Measurements from ENCODE around the gene FNDC3A.
"Not testable (repeated sequence)": the region's sequence is repeated elsewhere in the genome, so short reads cannot be mapped to it uniquely, and the experiment has no call there.

The FNDC3A gene

DNA sequence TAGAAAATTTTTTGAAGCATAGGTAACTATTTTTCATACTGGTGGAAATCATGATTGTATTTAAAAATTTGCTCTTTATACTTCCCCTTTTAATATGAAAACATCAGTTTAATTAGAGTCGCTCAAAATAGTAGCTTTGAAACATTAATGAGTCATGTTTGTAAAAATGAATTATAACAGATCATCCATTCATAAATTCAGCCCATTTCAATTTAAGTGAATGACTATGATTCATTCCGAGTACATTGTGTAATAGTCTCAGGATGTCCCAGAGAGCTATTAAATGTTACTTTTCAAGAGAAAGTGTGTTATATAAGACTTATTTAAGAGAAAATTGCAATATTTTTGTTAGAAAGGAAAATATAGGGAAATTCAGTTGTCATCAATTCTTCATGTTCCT is 111.0 kb downstream of the FNDC3A start:
- peak in 2 of 4 experiments; percentile 64 to 78 for DNase-seq

- DNase-seq = no peak
Measured at GRCh38 chr13:49093376-49093775, 117.7 kb downstream of the FNDC3A start.

- DNase-seq = peak; percentile 14 to 48 (median 31)
Measured at GRCh38 chr13:49097374-49097773, 121.7 kb downstream of the FNDC3A start.

DNA sequence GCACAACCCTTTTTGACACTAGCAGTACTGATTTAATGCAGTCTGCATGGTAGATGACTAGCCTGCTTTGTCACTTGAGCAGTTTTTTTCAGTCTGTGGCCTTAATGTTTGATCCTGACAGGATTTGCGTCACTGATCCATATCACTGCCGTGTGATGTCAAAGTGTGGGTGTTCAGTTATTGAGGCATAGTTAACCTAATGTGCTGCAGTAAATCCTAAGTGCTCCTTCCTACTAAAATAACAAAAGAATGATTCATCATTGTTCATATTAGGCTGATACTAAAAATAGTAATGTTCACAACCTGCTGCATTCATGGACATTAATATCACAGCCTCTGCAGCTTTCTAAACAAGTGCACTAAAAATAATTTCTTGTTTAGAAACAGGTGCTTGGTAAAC is 122.5 kb downstream of the FNDC3A start:
- peak; percentile 63 to 89 (median 72) for DNase-seq

DNA sequence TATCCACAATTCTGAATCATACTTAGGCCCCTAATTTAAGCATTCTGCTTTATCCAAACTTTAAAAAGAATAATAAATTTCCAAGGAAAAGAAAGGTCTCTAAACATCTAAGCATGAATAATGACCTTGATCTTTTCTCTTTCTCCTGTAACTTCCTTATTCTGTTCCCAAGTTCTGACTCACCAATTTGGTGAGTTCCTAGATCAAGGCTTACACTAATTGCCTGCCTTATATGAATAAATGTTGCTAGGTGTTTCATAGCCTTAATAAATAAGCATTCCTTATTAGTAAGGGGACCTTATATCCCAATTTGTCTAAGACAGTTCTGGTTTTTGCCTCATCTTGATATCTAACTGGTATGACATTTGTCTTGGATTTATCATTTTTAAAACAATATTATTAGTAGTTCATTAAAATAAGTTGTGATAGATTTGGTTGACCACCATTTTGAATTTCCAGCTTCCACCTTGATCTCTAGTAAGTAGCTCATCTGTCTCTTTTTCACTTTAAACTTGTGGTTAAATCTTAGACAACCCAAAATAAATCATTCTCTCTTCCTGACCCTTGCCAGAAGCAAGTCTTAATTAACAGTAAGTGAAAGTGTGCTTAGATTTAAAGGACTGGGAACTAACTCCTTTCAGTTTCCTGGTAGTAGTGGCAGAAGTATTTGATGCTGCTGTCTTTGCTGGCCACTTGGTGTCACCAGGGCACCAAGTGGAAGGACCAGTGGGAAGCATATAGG is 123.2 kb downstream of the FNDC3A start:
- DNase-seq = peak; percentile 38 to 70 (median 65)

DNA sequence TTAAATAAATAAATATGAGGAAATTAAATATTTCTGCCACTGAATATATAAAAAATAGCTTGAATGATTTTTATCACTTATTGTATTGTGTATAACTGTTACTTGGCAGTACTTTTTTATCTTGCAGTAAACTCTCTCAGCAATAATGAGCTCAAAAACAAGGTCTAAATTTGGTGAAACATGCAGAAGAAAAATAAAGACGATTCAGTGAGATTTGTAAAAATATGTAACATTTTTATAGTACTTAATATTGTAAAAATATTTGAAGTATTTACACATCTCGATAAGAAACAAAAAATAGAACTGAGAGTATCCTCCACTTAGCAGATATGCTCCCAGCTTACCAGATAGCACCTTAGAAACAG is 123.8 kb downstream of the FNDC3A start:
- DNase-seq = no peak

DNA sequence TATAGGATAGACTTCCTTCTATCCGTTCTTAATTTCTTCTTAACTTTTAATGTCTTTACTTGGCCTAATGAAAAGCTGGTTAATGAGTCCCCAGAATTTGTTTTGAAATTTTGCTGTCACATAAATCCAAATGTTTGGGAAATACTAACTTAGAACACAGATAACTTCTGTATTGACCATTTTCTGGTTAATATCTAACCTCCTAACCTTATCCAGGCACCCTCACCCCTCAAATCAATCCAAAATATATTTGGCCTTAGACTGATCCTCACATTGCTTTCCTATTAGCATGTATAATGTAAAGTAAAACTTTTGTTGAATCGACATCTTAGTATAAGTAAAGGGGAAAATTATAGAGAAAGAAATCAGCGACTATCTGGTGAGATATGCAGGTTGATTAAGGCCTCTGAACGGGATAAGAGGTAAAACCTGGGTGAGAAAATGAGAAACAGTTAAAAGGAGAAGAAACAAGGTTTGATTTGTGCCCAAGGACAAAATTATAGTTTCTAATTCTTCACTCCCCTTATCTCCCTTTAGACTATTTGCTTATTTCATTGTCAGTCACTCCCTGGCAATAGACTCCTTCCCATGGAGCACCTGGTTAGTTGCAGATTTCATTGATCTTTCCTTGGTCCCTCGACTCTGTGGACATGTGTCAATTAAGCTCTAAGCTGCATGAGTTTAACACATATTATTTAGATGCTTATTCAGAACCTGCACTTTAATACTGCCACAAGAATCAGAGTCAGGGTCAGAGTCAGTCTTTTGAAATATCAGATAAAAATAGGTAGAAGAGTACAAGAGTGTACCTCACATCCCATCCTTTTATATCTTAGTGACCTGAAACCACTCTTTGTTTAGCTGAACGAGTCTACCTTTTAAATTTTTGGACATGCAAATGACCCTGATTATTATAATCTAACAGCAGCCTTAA is 125.2 kb downstream of the FNDC3A start:
- DNase-seq = no peak

DNA sequence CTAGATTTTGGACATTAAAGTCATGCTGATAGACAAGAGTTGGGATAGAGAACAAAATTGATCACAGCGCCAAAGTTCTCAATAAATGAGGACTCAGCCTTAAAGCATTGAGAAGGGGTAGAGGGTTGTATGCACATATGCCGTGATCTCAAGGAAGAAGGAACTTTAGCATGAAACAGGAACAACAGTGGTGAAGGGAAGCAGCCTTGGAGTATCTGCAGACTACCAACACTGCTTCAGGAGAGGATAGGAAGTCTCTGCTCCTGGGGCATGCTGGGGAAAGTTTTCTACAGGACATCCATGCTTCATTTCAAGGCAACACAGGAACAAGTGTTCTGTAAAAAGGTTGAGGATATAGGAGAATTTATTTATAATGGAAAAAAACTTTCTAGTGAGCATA is 132.5 kb downstream of the FNDC3A start:
- DNase-seq = peak; percentile 64 to 77 (median 70)

DNA sequence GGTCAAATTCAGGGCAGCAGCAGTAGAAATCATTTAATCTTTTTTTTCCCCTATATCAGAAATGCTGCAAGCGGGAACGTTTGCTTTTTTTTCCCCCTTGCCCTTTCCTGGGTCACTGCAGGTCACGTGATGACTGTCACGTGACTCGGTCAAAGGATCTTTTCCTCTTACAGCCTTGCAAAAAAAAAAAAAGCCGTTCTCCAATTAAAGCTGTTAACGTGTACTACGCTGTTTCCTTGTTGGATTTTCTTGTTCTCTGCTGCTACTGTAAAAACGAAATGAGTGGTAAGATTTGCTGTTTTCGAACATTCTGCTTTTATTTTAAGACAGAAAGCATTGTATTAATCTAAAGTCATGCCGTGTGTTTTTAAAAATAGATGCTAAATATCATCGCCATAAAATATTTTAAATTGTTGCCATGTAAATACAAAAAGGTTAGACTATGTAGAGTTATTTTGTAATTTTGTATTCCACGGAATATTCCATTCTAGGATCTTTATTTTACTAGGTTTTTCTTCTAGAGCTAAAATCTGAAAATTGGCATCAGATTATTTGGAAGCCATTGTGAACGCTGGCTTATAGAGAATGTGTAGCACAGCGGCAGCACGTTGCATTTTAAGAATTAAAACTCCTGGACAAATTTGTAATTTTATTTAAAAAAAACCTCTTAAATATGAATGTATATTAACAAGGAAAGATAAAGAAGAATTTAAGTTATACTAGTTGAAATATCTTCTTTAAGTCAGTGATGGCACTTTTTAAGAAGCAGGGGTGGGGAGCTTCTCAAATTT is 134.6 kb downstream of the FNDC3A start:
- peak; percentile 79 to 94 (median 89) for DNase-seq

DNA sequence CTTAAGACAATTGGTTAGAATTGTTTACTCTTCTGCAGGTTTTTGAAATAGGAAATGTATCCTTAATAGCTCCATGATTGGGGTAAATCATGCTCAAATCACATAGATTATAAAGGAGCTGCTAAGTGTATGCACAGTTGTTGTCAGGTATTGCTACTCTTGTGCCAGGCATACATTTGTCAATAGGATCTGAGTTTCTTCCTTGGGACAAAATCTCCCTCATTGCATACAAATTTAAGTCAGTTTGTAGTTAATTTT is 135.1 kb downstream of the FNDC3A start:
- no peak for DNase-seq

DNA sequence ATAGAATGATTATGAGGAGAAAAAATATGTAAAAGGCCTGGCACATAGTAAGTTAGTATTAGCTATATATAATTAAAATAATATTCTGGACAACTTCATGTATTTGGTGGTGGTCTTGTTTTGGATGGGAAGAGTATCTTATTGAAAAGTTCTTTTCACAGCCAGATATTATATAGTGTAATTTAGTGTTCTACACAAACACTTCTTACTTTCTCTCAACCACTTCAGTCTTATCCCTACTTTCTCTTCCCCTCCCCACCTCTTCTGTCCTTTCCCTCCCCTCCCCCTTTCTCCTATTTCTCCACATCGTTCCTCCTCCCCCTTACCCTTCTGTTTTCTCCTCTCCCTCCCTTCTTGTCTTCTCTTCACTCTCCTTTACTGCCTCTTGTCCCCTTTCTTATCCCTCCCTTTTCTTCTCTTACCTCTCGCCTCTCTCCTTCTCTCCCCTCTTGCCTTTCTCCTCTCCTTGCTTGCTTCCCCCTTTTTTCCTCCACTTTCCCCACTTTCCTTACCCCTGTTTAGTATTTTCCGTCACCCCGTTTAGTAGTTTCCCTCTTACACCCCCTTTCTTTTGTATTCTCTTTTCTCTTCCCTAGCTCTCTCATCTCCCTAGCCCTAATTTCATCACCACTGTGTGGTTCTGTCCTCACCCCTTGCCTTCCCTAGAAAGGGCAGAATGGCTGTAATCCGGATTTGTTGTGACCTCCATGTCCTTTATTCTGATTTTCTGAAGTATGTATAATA is 137.2 kb downstream of the FNDC3A start:
- peak in 2 of 4 experiments; percentile 21 to 28 for DNase-seq

GRCh38 chr13:49113526-49114286 is 138.0 kb downstream of the FNDC3A start:
- DNase-seq = peak in 2 of 4 experiments; percentile 27 to 33

GRCh38 chr13:49116873-49117272 is 141.2 kb downstream of the FNDC3A start:
- no peak for DNase-seq

- not testable (repeated sequence) for DNase-seq
Measured at GRCh38 chr13:49118455-49118854, 142.7 kb downstream of the FNDC3A start.

DNA sequence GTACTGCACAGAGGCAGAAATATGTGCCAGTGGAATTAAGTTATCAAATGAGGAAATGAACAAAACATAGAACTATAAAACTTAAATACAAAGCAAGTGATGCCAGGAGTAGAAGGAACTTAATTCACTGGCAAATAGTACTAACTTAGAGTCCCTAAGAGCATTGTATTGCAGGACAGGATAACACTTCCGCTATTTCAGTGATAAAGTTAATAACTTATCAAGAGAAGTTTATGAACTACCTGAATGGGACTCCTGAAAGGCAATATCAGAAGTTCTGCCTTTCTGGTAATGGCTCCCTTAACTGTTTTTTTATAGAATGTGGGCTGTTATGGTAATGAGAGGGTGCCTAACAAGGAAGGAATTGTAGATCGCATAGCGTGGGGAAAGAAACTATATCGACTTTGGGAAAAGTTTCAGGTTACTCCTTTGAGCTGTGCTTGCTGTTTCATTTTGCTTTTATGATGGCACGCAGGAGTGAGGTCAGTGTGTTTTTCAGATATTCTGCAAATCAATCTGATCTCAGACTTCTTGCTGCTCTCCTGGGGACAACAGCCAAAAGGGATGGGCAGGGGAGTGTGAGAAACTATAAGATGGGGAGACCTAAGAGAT is 149.1 kb downstream of the FNDC3A start:
- no peak for DNase-seq

DNA sequence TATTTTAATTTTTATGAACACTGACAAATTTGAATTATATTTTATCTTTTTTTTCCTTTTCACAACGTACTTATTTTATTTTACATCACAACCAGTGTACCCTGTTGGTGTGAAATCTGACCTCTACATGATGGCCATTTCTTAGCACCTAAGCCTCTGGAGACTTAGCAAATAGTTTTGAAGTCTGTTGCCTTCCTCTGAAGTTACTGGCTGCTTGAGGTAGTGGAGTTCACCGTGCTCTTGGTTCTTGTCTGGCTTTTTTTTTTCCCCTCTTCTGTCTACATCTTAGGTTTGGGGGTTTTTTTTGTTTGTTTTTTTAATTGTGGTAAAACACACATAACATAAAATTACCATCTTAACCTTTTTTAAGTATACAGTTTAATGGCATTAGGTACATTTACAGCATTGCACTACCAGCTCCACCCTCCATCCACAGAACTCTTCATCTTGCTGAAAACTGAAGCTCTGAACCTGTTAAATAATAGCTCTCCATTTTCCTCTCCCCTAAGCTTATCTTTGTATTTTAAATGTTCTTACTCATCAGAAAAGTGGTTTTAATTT is 150.3 kb downstream of the FNDC3A start:
- DNase-seq = no peak

- peak in 3 of 4 experiments; percentile 44 to 63 (median 48) for DNase-seq
Measured at GRCh38 chr13:49132479-49133002, 156.8 kb downstream of the FNDC3A start.

- no peak for DNase-seq
Measured at GRCh38 chr13:49134305-49134704, 158.6 kb downstream of the FNDC3A start.

- DNase-seq = not testable (repeated sequence)
Measured at GRCh38 chr13:49137138-49137643, 161.5 kb downstream of the FNDC3A start.

DNA sequence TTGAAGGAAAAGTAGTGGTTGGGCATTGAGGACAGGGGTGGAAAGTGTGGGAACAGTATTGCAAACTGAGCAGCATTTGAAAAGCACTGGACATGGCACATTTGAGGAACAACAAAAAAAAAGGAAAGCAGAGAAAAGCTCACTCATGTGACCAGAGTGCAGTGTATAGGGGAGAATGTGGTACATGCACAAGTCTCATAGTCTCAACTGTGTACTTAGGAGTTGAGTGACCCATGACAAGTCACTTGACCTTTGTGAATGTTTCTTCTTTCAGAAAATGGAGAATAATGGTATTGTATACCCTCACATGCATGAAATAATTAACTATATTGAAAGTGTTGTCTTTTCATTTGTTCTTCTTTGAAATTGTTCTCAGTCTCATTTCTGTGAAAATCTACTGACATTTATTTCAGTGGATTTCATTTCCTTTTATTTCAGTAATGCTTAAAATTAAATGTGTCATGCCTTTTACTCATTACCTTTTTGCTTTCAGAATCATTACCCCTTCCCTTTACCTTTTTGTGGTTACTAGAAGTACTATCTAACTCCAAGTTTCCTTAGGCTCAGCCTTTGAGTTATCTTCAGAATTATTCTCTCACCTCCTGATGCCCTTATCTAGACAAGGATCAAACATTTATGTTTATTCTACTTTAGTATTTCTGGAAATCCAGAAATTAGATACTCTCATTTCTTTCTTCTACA is 165.3 kb downstream of the FNDC3A start:
- peak; percentile 15 to 57 (median 36) for DNase-seq
